Fibroblast of lung (primary cell): ENCODE data around the gene KCND2. TPM values are rescaled to one million over a fixed set of nuclear protein-coding genes. Genes with fewer than 3 reads are reported as not detected.

Source experiments
- DNase-seq, 2 donors: peaks; one replicate each; pipeline versions ENCODE4 v3.0.0 to v3.0.0-alpha.2; 2010; ENCODE audit warnings: low read depth in 2 of 2
- H2AFZ ChIP-seq: 2 replicates; pipeline ENCODE4 v1.5.1; 2012; ENCODE audit warnings: low read length, control low read depth, inconsistent platforms
- H3K27ac ChIP-seq: 2 replicates; pipeline ENCODE4 v1.5.1; 2011; ENCODE audit warnings: low read length, control low read depth; ENCODE audit not compliant: insufficient read depth
- H3K27me3 ChIP-seq: 2 replicates; pipeline ENCODE4 v1.5.1; 2011; ENCODE audit warnings: mild to moderate bottlenecking, low read length; ENCODE audit not compliant: control insufficient read depth, insufficient read depth
- H3K36me3 ChIP-seq: 2 replicates; pipeline ENCODE4 v1.5.1; 2011; ENCODE audit warnings: low read length; ENCODE audit not compliant: control insufficient read depth, insufficient read depth
- H3K4me1 ChIP-seq: 2 replicates; pipeline ENCODE4 v1.5.1; 2011; ENCODE audit warnings: low read length; ENCODE audit not compliant: control insufficient read depth, insufficient read depth; ENCODE audit errors: extremely low read depth
- H3K4me2 ChIP-seq: 2 replicates; pipeline ENCODE4 v1.5.1; 2011; ENCODE audit warnings: low read length, control low read depth; ENCODE audit not compliant: insufficient read depth; ENCODE audit errors: extremely low read depth
- H3K4me3 ChIP-seq, 4 experiments: fragments of 200-600 bp in 1 of 4; sonication (generic) in 1 of 4; replicated peaks in 1 of 4; 2 replicates each; pipeline ENCODE4 v1.5.1; 2011 to 2016; ENCODE audit warnings: low read length in 4 of 4, low read depth in 3 of 4, mild to moderate bottlenecking in 3 of 4, control low read depth in 2 of 4, inconsistent platforms in 1 of 4, mixed read lengths in 1 of 4; ENCODE audit not compliant: insufficient read depth in 1 of 4; ENCODE audit errors: control extremely low read depth in 1 of 4
- H3K79me2 ChIP-seq: 2 replicates; pipeline ENCODE4 v1.5.1; 2012; ENCODE audit warnings: mild to moderate bottlenecking, low read length, inconsistent platforms; ENCODE audit not compliant: control insufficient read depth, insufficient read depth
- H3K9ac ChIP-seq: 2 replicates; pipeline ENCODE4 v1.5.1; 2011; ENCODE audit warnings: mild to moderate bottlenecking, low read length, control low read depth; ENCODE audit not compliant: insufficient read depth
- H3K9me3 ChIP-seq: 2 replicates; pipeline ENCODE4 v1.5.1; 2012; ENCODE audit warnings: low read depth, low read length; ENCODE audit not compliant: control insufficient read depth, insufficient read depth
- H4K20me1 ChIP-seq: 2 replicates; pipeline ENCODE4 v1.5.1; 2011; ENCODE audit warnings: low read length; ENCODE audit not compliant: control insufficient read depth, insufficient read depth; ENCODE audit errors: extremely low read depth
- CTCF ChIP-seq, 2 donors: IDR thresholded peaks in 1 of 2; conservative IDR thresholded peaks in 1 of 2; 1 replicate in 1 of 2; 2 replicates in 1 of 2; pipeline ENCODE4 v1.5.1; 2011 to 2012; ENCODE audit warnings: low read length in 2 of 2, control low read depth in 1 of 2, inconsistent platforms in 1 of 2, low read depth in 1 of 2, mild to moderate bottlenecking in 1 of 2
- EZH2 ChIP-seq: IDR thresholded peaks from 2 replicates; pipeline ENCODE4 v1.5.1; 2012; ENCODE audit warnings: low read length, control low read depth, mild to moderate bottlenecking; ENCODE audit errors: missing control alignments
- polyA plus RNA-seq, 2 donors: library from polyadenylated mRNA; depleted of rRNA in 1 of 2; stranded (reverse) in 1 of 2; unstranded in 1 of 2; fragments of >200 nt; gene quantifications; 2 replicates each; pipeline ENCODE4 v1.2.1, GENCODE V29; 2011 to 2012; ENCODE audit warnings: missing spikeins in 1 of 2
- total RNA-seq: library from RNA; depleted of rRNA; stranded (reverse); fragments of >200 nt; gene quantifications from 2 replicates; pipeline ENCODE4 v1.2.1, GENCODE V29; 2014

The KCND2 gene
- total and polyA plus RNA-seq, 2 donors (not counting 1 experiment from before 2014, with no cell fraction given): 2.1 to 6.1 TPM

DNA sequence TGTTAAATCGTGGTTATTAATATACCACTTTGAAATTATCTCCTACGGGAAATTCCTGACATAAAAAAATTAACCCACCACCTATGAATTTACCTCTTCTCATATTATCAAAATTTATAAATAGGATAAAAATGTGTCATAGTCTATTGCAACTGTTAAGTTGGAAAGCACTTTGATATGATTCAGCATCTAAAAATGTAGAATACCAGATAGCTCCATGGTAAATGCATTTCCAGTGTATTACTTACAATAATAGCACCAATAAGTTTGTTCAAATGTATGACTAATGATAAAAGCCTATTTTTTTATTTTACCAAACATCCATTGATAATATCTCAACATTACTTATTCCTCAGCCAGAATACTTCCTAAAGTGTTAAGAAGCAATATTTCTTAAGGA is 13.6 kb upstream of the KCND2 start:
- Histone ChIP-seq H3K9me3 (no peaks in the 10 kb centered on the region), H3K79me2 (no peaks in the 10 kb centered on the region), H2AFZ (no peak overlapping the region), H3K27me3 (no peaks in the 10 kb centered on the region), H3K4me3 (no peak overlapping the region), H4K20me1 (no peaks in the 10 kb centered on the region), H3K36me3 (no peaks in the 10 kb centered on the region), H3K4me1 (no peaks in the 10 kb centered on the region), H3K27ac (no peak overlapping the region), H3K4me2 (no peak overlapping the region), H3K9ac (no peak overlapping the region)
- no peak for TF ChIP-seq CTCF (conservative IDR thresholded peaks at IDR 0.05 in 1 of 2, IDR thresholded peaks at IDR 0.05 in 1 of 2; ENCODE audit: low read depth in 1 of 2, low read length in 2 of 2)
- TF ChIP-seq EZH2: no peak
- peak; percentile 39 to 59 for DNase-seq

DNA sequence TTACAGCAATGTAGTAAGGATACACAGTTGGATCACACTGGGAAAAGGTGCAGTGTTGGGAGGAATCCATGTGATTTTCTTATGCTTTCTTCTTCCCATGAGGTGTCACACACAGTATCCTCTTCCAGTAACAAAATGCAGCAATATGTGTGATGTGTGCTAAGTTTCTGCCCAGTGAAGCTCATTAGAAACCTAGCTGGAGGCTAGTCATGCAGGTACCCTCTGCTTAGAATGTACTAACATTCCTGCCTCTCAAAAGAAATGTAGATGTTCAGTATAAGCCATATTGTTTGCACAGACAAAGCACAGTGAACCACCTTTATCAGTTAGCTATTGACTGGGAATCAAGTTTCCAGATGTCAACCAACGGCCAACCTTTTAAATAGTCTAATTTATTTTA is 12.9 kb upstream of the KCND2 start:
- Histone ChIP-seq H3K9me3 (no peaks in the 10 kb centered on the region), H3K27ac (no peak overlapping the region), H3K4me3 (no peak overlapping the region), H3K9ac (no peak overlapping the region), H3K36me3 (no peaks in the 10 kb centered on the region), H2AFZ (no peak overlapping the region), H3K4me1 (no peaks in the 10 kb centered on the region), H3K4me2 (no peak overlapping the region), H3K27me3 (no peaks in the 10 kb centered on the region), H4K20me1 (no peaks in the 10 kb centered on the region), H3K79me2 (no peaks in the 10 kb centered on the region)
- TF ChIP-seq CTCF (conservative IDR thresholded peaks at IDR 0.05 in 1 of 2, IDR thresholded peaks at IDR 0.05 in 1 of 2; ENCODE audit: low read depth in 1 of 2, low read length in 2 of 2) (no peak), EZH2 (no peak)
- DNase-seq: no peak

DNA sequence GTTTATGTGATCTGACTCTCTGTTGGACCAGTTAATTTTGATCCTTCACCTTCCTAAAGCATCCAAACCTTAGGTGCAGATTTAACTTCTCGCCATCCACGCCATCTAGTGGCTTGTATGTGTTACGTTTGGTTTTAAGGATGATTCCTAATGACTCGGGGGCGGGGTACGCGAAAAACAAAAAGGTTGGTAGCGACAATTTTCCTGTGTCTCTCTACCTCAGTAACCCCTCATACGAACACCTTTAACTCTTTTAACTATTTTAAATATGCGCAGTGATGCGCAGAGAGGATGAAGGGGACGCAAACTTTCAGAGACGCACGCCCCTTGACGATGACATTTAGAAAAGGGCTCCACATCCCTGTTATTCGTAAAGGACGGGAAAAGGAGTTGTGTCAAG is 714 bp upstream of the KCND2 start:
- peak; percentile 45 to 75 for DNase-seq
- peak overlapping the region; percentile 16 for H3K9ac ChIP-seq
- no peaks in the 10 kb centered on the region for H3K36me3 ChIP-seq
- no peaks in the 10 kb centered on the region for H3K9me3 ChIP-seq
- no peaks in the 10 kb centered on the region for H3K79me2 ChIP-seq
- H3K4me2 ChIP-seq: peak overlapping the region; percentile 87
- H3K27ac ChIP-seq: peak overlapping the region; percentile 27
- H3K27me3 ChIP-seq: peaks cover 4% of the 10 kb centered on the region
- H3K4me3 ChIP-seq: peak overlapping the region; percentile 56 to 70 (median 66)
- no peaks in the 10 kb centered on the region for H3K4me1 ChIP-seq
- H2AFZ ChIP-seq: peak overlapping the region; percentile 75
- no peaks in the 10 kb centered on the region for H4K20me1 ChIP-seq
- no peak for TF ChIP-seq EZH2
- TF ChIP-seq CTCF (conservative IDR thresholded peaks at IDR 0.05 in 1 of 2, IDR thresholded peaks at IDR 0.05 in 1 of 2; ENCODE audit: low read depth in 1 of 2, low read length in 2 of 2): peak; percentile 73 to 79
